H1 (cell line): ENCODE results near the gene SAP30L. TPM values are rescaled to one million over a fixed set of nuclear protein-coding genes. Genes with fewer than 3 reads are reported as not detected.

Source experiments
- ATF3 ChIP-seq: IDR thresholded peaks from 2 replicates; pipeline ENCODE4 v1.6.1; 2011; ENCODE audit warnings: low read depth, mild to moderate bottlenecking, low read length; ENCODE audit not compliant: insufficient read depth
- BRCA1 ChIP-seq: IDR thresholded peaks from 2 replicates; pipeline ENCODE4 v1.6.1; 2012; ENCODE audit warnings: low read depth, low read length, improper control_type of control experiment
- CTCF ChIP-seq, 3 experiments: IDR thresholded peaks; 1 replicate in 2 of 3; 2 replicates in 1 of 3; pipeline versions ENCODE4 v1.5.1 to v1.6.1; 2011; ENCODE audit warnings: low read length in 3 of 3, mild to moderate bottlenecking in 3 of 3, inconsistent platforms in 2 of 3, low read depth in 1 of 3, moderate library complexity in 1 of 3; ENCODE audit not compliant: insufficient read depth in 1 of 3; ENCODE audit errors: control extremely low read depth in 1 of 3
- E2F6 ChIP-seq: IDR thresholded peaks from 2 replicates; pipeline ENCODE4 v1.6.1; 2012; ENCODE audit warnings: inconsistent platforms
- GTF2F1 ChIP-seq: IDR thresholded peaks from 2 replicates; pipeline ENCODE4 v1.6.1; 2012; ENCODE audit warnings: low read depth, low read length, improper control_type of control experiment, borderline replicate concordance
- JUN ChIP-seq: IDR thresholded peaks from 2 replicates; pipeline ENCODE4 v1.6.1; 2011; ENCODE audit warnings: low read depth, mild to moderate bottlenecking, improper control_type of control experiment, low read length
- JUND ChIP-seq: IDR thresholded peaks from 2 replicates; pipeline ENCODE4 v1.6.1; 2011; ENCODE audit warnings: mild to moderate bottlenecking, improper control_type of control experiment, low read length
- polyA plus RNA-seq, 7 experiments: library from polyadenylated mRNA; depleted of rRNA in 3 of 7; stranded (reverse) in 5 of 7; unstranded in 2 of 7; fragments of >200 nt in 5 of 7; fragments of 200-250 nt in 2 of 7; gene quantifications; 1 replicate in 5 of 7; 2 replicates in 1 of 7; 4 replicates in 1 of 7; pipeline versions ENCODE4 v1.2.1 to v1.2.3, GENCODE V29; 2011 to 2013; ENCODE audit warnings: missing spikeins in 2 of 7, mixed read lengths in 2 of 7
- total RNA-seq: library from RNA; stranded (reverse); fragmentation: NEBNext Ultra II Directional; extraction: Animal tissue kit (Norgen Biotek cat#: 25700); gene quantifications from 2 replicates; pipeline ENCODE4 v1.2.1, GENCODE V29; 2021

SAP30L gene
- total and polyA plus RNA-seq, 2 of the 8 experiments (the other 6 are each of a cell fraction or from before 2014, with no cell fraction given), result 12.2 to 31.5 TPM

DNA sequence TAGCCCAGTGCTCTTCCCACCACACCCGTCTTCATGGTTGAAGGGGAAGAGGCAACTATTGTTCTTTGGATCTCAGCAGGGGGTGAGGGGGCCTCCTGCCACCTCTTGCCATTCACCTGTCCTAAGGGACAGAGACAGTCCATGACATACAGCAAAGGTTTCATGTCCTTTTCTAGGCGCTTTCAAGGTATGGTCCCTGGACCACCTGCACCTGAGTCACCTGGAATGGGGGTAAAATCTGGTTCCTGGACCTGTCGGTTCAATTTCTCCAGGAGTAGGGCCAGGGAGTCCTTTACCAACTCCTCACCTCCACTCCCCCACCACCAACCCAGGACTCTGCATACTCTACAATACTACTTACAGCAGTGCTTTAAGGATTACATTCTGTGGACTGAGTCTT is 33.5 kb upstream of the SAP30L start (continued):
- no peak for TF ChIP-seq CTCF (IDR thresholded peaks at IDR 0.05; ENCODE audit: control extremely low read depth in 1 of 3, insufficient read depth in 1 of 3, low read depth in 1 of 3, low read length in 3 of 3)
- TF ChIP-seq JUND, result no peak
- TF ChIP-seq JUN, result no peak
- TF ChIP-seq ATF3, result no peak
- no peak for TF ChIP-seq E2F6
- TF ChIP-seq BRCA1, result no peak
- no peak for TF ChIP-seq GTF2F1
